ENCODE results near the gene FKBP15. TPM values are rescaled to one million over a fixed set of nuclear protein-coding genes. Genes with fewer than 3 reads are reported as not detected.

The FKBP15 gene
- 13.8 and 13.9 TPM in 2 replicates for total RNA-seq (2021; fragmentation: NEBNext Ultra II Directional; extraction: Animal tissue kit (Norgen Biotek cat#: 25700))
- 9.9 and 13.1 TPM in 2 replicates for polyA plus RNA-seq (2011; rRNA removed)
- polyA plus RNA-seq (2011; cell fraction: cytosol; rRNA removed), result 12.9 TPM
- polyA plus RNA-seq (2011; cell fraction: nucleus; rRNA removed), result 35.3 TPM
- 10.6 to 11.5 TPM (median 10.8 TPM) in 4 replicates for polyA plus RNA-seq (2012, experiment 1 of 2)
- 1.9 TPM for polyA plus RNA-seq (2012, experiment 2 of 2)
- polyA plus RNA-seq (2013, experiment 1 of 2), result 9.4 TPM
- polyA plus RNA-seq (2013, experiment 2 of 2), result 8.7 TPM
- 42.9 and 45.7 TPM in 2 replicates for polyA minus RNA-seq (2011; rRNA and poly(A)+ RNA removed)
- 15.7 TPM for polyA minus RNA-seq (2011; cell fraction: cytosol; rRNA and poly(A)+ RNA removed)
- polyA minus RNA-seq (2011; cell fraction: nucleus; rRNA and poly(A)+ RNA removed), result 46.2 TPM
- long read RNA-seq, experiment 1, full-length matches to known transcripts, result 2 of 8 reads
- long read RNA-seq, experiment 1, partial matches to known transcripts, result 5 of 8 reads
- long read RNA-seq, experiment 1, other reads (novel, unspliced or antisense), result 1 of 8 reads
- long read RNA-seq, experiment 2, partial matches to known transcripts, result 2 of 2 reads
- long read RNA-seq, experiment 2, other reads (novel, unspliced or antisense), result 0 of 2 reads

- Histone ChIP-seq H3K9me3 (ENCODE audit: insufficient read depth in 2 of 2, low read depth in 1 of 2, low read length in 1 of 2) (no peaks in the 10 kb centered on the region), H3K9ac (replicated peaks in 1 of 4; ENCODE audit: extremely low read depth in 1 of 4, low read depth in 3 of 4, low read length in 3 of 4) (peak within 1 kb of the TSS; percentile 78 to 93 (median 82)), H2AFZ (ENCODE audit: low read length) (peak within 1 kb of the TSS; percentile 94), H2BK120ac (replicated peaks; ENCODE audit: low read depth, low read length) (no peak within 1 kb of the TSS), H4K20me1 (replicated peaks in 1 of 2; ENCODE audit: control insufficient read depth in 1 of 2, insufficient read depth in 2 of 2, low read length in 2 of 2) (peaks cover 0 to 2% of the 10 kb centered on the region in 2 experiments), H2BK5ac (ENCODE audit: low read depth, low read length) (peak within 1 kb of the TSS; percentile 38; the same call in 1 of the 2 replicates), H3K14ac (ENCODE audit: insufficient read length) (no peak within 1 kb of the TSS), H4K5ac (ENCODE audit: insufficient read length, low read depth, low read length) (peak within 1 kb of the TSS; percentile 93), H3K36me3 (ENCODE audit: control insufficient read depth in 2 of 4, insufficient read depth in 4 of 4, low read length in 3 of 4) (no peaks in the 10 kb centered on the region; a peak in 1 of 8 replicates), H3K4ac (replicated peaks; ENCODE audit: insufficient read length, low read depth, low read length) (peak within 1 kb of the TSS; percentile 88), H2BK12ac (ENCODE audit: low read depth, low read length) (no peak within 1 kb of the TSS), H3K79me2 (ENCODE audit: control insufficient read depth in 1 of 2, insufficient read depth in 2 of 2, low read length in 2 of 2) (peaks cover 6 to 52% of the 10 kb centered on the region in 2 experiments), H4K91ac (replicated peaks; ENCODE audit: insufficient read length, low read length) (peak within 1 kb of the TSS; percentile 68), H3K27me3 (replicated peaks in 1 of 4; ENCODE audit: control insufficient read depth in 3 of 4, extremely low read depth in 1 of 4, insufficient read depth in 3 of 4, low read length in 3 of 4) (no peaks in the 10 kb centered on the region), H2BK15ac (ENCODE audit: low read length) (no peak within 1 kb of the TSS), H3K23me2 (ENCODE audit: low read depth, low read length) (peaks cover 10% of the 10 kb centered on the region), H3K23ac (ENCODE audit: insufficient read length) (no peak within 1 kb of the TSS), H3K18ac (ENCODE audit: extremely low read depth, low read length) (peak within 1 kb of the TSS; percentile 95), H4K8ac (ENCODE audit: extremely low read depth, insufficient read depth, low read length) (peak within 1 kb of the TSS; percentile 59; the same call in 1 of the 2 replicates), H3K27ac (ENCODE audit: low read depth, low read length) (peak within 1 kb of the TSS; percentile 71; the same call in 1 of the 2 replicates), H2BK20ac (ENCODE audit: low read length) (no peak within 1 kb of the TSS), H2AK5ac (ENCODE audit: low read depth, low read length) (no peak within 1 kb of the TSS), H3K79me1 (ENCODE audit: low read depth, low read length) (0 out of 2 replicates have a peak, but pooled peaks cover 3% of the 10 kb centered on the region), H3K56ac (replicated peaks; ENCODE audit: insufficient read length, low read depth, low read length) (peak within 1 kb of the TSS; percentile 71), H3K4me2 (ENCODE audit: insufficient read depth in 1 of 2, low read depth in 2 of 2, low read length in 2 of 2) (peak within 1 kb of the TSS; percentile 93 to 99), H3K4me3 (ENCODE audit: extremely low read depth in 1 of 4, insufficient read depth in 2 of 4, low read depth in 3 of 4, low read length in 4 of 4) (peak within 1 kb of the TSS; percentile 93 to 96 (median 94)), H3K4me1 (replicated peaks in 1 of 4; ENCODE audit: control insufficient read depth in 3 of 4, insufficient read depth in 4 of 4, low read length in 3 of 4) (peaks cover 0 to 10% (median 1%) of the 10 kb centered on the region in 4 experiments; a peak in 4 of 7 replicates)
- POLR2A ChIA-PET (ENCODE audit: partially characterized antibody), result interaction anchor here (0.7 to 2.9 kb wide), 13 partner anchors 10 to 189 kb away, joined by 3 to 10 read pairs (median 4); partner anchors contain the start of genes C9orf43, CDC26, POLE3 and PRPF4
- FAIRE-seq (no peak), DNase-seq (ENCODE audit: low read depth in 1 of 2, low spot score in 2 of 2) (peak; percentile 95 to 98)
- WGBS, 2 experiments (ENCODE audit: extremely low coverage in 1 of 2, insufficient coverage in 1 of 2, insufficient read length in 1 of 2, insufficient replicate concordance in 2 of 2, low coverage in 1 of 2, low lambda C conversion rate in 2 of 2, missing lambda C conversion rate in 1 of 2), result 2% methylated on average over 61 of the region's 65 CpGs; no CpG with 5 or more reads in 1 of the 2 experiments
- CTCF ChIA-PET (ENCODE audit: partially characterized antibody), result interaction anchor here (0.7 to 3.1 kb wide), 8 partner anchors 27 to 370 kb away, joined by 3 to 17 read pairs (median 3); partner anchors contain the start of genes CDC26, PRPF4 and SLC31A2
- TF ChIP-seq, protein P1, sequence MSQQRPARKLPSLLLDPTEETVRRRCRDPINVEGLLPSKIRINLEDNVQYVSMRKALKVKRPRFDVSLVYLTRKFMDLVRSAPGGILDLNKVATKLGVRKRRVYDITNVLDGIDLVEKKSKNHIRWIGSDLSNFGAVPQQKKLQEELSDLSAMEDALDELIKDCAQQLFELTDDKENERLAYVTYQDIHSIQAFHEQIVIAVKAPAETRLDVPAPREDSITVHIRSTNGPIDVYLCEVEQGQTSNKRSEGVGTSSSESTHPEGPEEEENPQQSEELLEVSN (IDR thresholded peaks at IDR 0.05), result peak; percentile 62
- TF ChIP-seq KDM4A (IDR thresholded peaks at IDR 0.05; ENCODE audit: low read depth, low read length, severe bottlenecking), result peak; percentile 71
- TF ChIP-seq ZNF274 (IDR thresholded peaks at IDR 0.05; ENCODE audit: borderline replicate concordance, extremely low read depth, low read length), result no peak
- TF ChIP-seq NANOG (IDR thresholded peaks at IDR 0.05; ENCODE audit: insufficient read depth, low read depth, low read length, poor library complexity, severe bottlenecking), result no peak
- TF ChIP-seq CBX8 (IDR thresholded peaks at IDR 0.05; ENCODE audit: borderline replicate concordance, low read depth, low read length), result no peak
- TF ChIP-seq HDAC6 (IDR thresholded peaks at IDR 0.05; ENCODE audit: low read depth, low read length), result no peak
- TF ChIP-seq CBX5 (IDR thresholded peaks at IDR 0.05; ENCODE audit: low read depth, low read length), result no peak
Measured at GRCh38 chr9:113221003-113221799, at the start of gene FKBP15, which contains the start of gene SLC31A1. TSS of gene FKBP15 (minus strand) at chr9:113221277. CDS start at chr9:113221243, 34 bp downstream. TSS of gene SLC31A1 (plus strand) at chr9:113221544. CDS start at chr9:113256149, 34,605 bp downstream.

All from H1 (cell line).